ACHN (cell line): ENCODE measurements around the gene PRR35.
"Not testable (repeated sequence)": the region's sequence is repeated elsewhere in the genome, so short reads cannot be mapped to it uniquely, and the experiment has no call there.

Source experiments
- DNase-seq: peaks from one replicate; pipeline ENCODE4 v3.0.0-alpha.2; 2015
- in situ Hi-C: cut with HindIII; loops from 2 replicates; pipeline ENCODE4 v1.10.0; 2017; ENCODE audit warnings: low sequenced_read_pairs, low pct_ligation_motif_present, low pct_unique_long_range_greater_than_20kb

The PRR35 gene

DNA sequence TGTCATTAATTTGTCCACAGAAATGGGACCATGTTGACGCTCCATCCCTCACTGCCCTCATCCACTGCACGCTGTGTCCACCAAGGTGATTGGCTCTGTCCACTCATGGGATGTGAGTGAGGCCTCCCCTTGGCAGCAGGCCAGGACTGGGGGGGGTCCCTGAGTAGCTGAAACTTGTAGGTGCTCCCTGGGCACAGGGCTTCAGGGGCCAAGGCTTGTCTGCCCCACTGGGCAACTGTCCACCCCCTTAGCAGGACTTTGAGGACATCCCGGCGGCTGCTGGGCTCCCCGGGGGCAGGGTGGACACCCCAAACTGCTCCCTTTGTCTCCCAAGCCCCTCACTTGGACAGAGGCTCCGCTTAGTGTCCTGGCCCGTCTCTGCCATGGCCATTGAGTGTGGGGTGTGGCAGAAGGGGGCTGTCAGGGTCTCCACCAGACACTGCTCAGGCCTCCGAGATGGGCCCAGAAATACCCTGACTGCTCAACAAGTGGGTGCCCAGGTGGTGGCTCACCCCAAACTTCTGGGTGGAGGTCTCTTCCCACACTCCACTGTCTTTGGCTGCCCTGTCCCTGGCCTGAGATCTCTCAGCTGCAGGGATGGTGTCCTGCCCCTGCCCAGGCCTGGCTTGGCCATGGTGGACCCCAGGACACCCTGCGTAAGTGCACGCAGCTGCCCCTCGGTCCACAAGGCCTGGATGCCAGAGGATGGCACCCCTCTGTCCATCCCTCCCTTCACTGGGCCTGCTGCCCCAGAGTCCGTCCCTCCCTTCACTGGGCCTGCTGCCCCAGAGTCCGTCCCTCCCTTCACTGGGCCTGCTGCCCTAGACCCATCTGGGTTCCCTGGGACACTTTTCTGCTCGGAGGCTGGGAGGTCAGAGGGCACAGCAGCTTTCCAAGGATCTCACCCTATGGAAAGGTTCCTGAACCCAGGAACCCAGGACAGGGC lies 26.7 kb downstream of the PRR35 start:
- DNase-seq, result no peak
- in situ Hi-C loops, result no loop called here

GRCh38 chr16:588639-588888 lies 28.4 kb downstream of the PRR35 start:
- in situ Hi-C loops, result no loop called here
- peak; percentile 81 for DNase-seq

GRCh38 chr16:588889-589657 lies 28.9 kb downstream of the PRR35 start:
- in situ Hi-C loops, result no loop called here
- DNase-seq, result peak; percentile 96

GRCh38 chr16:589658-590187 lies 29.5 kb downstream of the PRR35 start, which contains the start of gene RAB40C:
Gene RAB40C (plus strand): TSS chr16:590066. CDS start chr16:590292, 226 bp downstream.
- DNase-seq, result peak; percentile 99
- in situ Hi-C loops, result no loop called here

DNA sequence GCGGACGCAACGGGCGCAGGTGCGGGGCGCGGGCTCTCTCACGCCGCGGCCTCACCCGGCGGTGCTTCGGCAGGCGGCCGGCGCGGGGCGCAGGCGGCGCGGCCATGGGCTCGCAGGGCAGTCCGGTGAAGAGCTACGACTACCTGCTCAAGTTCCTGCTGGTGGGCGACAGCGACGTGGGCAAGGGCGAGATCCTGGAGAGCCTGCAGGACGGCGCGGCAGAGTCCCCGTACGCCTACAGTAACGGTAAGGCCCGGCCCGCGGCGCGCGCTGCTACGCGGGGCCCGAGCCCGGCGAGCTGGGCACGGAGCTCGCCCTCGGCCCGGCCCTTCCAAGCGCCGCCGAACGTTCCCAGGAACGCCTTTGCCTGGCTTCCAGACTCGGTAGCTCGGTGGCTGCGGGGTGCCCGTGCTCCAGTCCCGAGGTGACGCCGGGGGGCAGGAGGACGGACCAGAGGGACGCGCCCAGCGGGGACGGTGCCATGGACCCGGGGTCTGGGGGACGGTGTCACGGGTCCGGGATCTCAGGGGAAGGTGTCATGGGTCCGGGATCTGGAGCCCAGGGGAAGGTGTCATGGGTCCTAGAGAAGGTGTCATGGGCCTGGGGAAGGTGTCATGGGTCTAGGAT lies 30.1 kb downstream of the PRR35 start:
- in situ Hi-C loops, result no loop called here
- DNase-seq, result peak; percentile 53

- DNase-seq, result no peak
- in situ Hi-C loops, result no loop called here
Observed at GRCh38 chr16:590815-591200, 30.6 kb downstream of the PRR35 start.

DNA sequence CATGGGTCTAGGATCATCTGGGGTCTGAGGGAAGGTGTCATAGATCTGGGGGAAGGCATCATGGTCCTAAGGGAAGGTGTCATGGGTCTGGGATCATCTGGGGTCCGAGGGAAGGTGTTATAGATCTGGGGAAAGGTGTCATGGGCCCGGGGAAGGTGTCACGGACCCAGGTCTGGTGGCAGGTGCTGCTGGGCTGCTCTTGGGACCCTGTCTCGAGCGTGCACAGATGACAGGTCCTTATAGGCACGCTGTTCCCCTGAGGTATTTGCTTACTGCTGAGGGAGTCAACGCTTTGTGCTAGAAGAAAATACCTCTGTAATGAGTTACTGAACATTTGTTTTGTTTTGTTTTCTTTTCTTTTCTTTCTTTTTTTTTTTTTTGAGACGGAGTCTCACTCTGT lies 31.0 kb downstream of the PRR35 start:
- in situ Hi-C loops, result no loop called here
- DNase-seq, result no peak

DNA sequence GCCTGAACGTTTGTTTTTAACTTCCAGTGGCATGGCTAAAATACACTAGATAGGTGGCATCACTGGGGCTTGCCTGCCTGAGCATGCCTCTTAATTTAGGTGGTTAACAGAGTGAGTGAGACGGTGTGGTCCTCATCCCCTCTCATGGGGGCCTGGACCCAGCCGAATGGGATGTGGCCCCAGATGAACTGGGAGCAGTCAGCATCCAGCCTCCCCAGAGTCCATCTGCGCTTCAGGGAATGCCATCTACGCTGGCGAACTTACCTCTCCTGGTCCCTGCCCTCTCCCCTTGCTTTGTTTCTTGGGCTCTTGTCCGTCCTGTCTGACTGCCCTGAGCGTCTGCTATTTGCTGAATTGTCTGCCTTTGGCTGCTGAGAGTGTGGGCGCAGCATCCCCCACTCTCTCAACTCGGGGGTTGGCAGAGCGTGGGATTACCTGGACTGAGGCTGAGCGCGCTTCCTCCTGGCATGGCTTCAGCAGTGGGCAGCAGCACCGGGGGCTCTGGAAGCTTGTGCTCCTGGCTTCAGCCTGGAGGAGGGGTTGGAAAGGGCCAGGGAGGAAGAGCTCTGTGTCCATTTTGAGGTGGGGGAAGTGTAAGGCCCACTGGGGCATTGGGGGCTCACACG lies 31.8 kb downstream of the PRR35 start:
- DNase-seq, result no peak
- in situ Hi-C loops, result no loop called here

DNA sequence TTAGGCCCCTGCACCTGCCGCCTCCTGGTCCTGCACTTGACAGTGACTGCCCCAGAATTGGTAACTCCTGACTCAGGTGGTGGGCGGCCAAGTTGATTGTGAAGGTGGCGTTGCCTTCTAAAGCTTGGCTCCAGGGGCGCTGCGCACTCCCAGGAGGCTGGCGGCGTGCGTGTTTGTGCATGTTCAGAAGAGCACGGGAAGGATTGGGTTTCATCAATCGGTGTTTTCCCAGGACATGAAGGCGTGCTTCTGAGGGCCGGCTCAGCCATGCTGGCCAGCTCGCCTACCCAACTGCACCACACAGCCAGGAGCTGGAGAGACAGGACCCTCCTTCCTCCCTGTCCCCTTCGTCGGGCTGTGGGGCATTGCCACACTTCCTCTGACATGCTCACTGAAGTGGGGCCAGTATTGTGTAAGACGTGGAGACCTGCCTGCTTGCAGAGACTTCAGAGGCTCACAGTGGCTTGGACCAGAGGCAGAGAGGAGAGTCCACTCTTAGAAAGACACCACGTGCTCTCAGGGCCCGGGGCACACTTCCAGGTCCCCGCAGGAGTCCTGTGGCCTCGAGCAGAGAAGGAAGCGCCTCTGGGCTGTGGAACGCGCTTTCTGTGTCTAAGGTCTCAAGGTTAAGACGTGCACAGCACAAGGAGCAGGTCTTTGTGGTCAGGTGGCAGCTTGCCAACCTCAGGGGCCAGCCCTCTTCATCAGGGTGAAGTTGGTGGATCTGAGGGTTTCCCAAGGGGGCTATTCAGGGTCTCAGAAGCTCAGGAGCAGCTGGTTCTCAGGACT lies 32.5 kb downstream of the PRR35 start:
- DNase-seq, result no peak
- in situ Hi-C loops, result no loop called here

DNA sequence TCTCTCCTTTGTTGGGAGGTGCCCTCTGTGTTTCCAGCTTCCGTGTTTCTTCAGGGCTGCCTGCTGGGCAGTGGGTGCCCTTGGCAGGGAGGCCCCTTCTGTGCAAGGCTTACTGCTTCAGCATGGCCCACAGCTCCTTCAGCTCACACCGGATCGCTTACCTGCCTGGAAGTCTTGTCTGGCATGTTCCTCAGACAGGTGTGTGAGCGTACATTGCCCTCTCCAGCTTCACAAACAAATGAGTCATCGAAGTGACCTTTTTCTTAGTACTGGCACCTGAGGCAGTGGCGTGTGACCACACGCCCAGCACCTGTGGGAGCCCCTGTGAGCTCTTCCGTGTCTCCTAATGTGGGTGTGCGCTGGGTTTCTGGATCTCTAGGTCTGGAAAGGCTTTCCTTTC lies 33.2 kb downstream of the PRR35 start:
- no peak for DNase-seq
- in situ Hi-C loops, result no loop called here

- DNase-seq, result no peak
Observed at GRCh38 chr16:593807-594206, 33.6 kb downstream of the PRR35 start.

GRCh38 chr16:595094-595528 lies 34.9 kb downstream of the PRR35 start:
- no peak for DNase-seq
- in situ Hi-C loops, result no loop called here

More at GRCh38 chr16:593807-594206, 33.6 kb downstream of the PRR35 start:
- in situ Hi-C loops, result no loop called here

DNA sequence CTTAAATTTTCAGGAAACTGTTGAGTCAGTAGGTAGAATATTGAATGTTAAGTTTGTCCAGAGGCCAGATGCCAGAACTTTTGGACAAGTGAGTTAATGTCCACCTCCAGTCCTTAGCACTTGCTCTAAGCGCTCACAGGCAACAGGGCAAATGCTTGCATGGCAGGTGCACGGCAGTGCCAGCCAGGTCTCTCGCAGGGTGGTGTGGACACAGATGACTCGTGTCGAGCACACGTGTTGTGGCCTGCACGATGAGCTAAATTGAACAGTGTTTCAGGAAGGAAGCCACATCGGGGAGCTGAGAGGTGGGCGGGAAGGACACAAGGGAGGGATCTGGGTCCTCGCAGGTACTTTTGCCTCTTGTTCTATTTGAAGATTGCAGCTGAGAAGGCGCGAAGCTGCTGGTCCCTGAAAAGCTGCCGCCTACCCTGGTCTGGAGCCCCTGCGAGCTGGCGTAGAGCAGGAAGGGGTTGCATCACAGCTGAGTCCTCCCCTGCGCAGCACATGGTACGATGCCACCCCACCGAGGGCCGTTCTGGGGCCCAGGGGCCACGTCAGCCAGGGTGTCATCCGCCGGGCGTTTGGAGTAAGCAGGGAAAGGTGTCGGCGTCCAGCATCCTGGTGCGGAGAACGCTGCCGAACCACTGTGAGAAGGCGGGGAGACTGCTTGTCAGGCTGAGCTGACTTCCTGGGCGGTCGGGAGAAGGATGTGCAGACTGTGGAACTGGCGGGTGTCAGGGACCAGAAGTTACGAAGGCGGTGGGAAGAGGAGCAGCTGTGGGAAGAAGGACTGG lies 35.9 kb downstream of the PRR35 start:
- in situ Hi-C loops, result no loop called here
- DNase-seq, result no peak

- DNase-seq, result no peak
- in situ Hi-C loops, result no loop called here
Observed at GRCh38 chr16:596736-597060, 36.5 kb downstream of the PRR35 start.

- in situ Hi-C loops, DNase-seq: not testable (repeated sequence)
Observed at GRCh38 chr16:597655-598054, 37.5 kb downstream of the PRR35 start.

GRCh38 chr16:598823-599739 lies 38.9 kb downstream of the PRR35 start:
- in situ Hi-C loops, result no loop called here
- no peak for DNase-seq
